Endothelial cell of umbilical vein (primary cell): ENCODE measurements around the gene COPS2. TPM values are rescaled to one million over a fixed set of nuclear protein-coding genes. Genes with fewer than 3 reads are reported as not detected.

ENCODE experiments used
- BruUV-seq: library from RNA; stranded (reverse); fragments of 400-500 nt; replicated peaks from 2 replicates; lab custom pipeline; 2021; lab: Mats Ljungman, UMichigan
- CTCF ChIA-PET: fragments of 300-600, 350-600 bp; sonication (Branson Sonifier 250); formaldehyde crosslinking; loops from one replicate; lab custom pipeline; 2021; ENCODE audit warnings: antibody characterized with exemption, inconsistent platforms; lab: Charles Lee
- POLR2A ChIA-PET: fragments of 300-600, 350-600 bp; sonication (Branson Sonifier 250); formaldehyde crosslinking; loops from one replicate; lab custom pipeline; 2021; ENCODE audit warnings: antibody characterized with exemption, inconsistent platforms; lab: Charles Lee
- DNase-seq: peaks from one replicate; pipeline ENCODE4 v3.0.0-alpha.2; 2011; ENCODE audit warnings: low read depth, low spot score
- FAIRE-seq: peaks from 2 replicates; lab custom pipeline; 2011; peaks lifted over from hg19 to GRCh38; lab: Jason Lieb, UNC
- H2AFZ ChIP-seq: 2 replicates; pipeline ENCODE4 v1.6.0; 2012; ENCODE audit warnings: low read depth, low read length, control low read depth, inconsistent platforms
- H3K27ac ChIP-seq: 2 replicates; pipeline ENCODE4 v1.5.1; 2011; ENCODE audit warnings: low read depth, mild to moderate bottlenecking, control low read depth, low read length, moderate library complexity; ENCODE audit not compliant: insufficient read depth
- H3K27me3 ChIP-seq, 2 experiments: 2 replicates each; pipeline versions ENCODE4 v1.6.0 to v1.6.1; 2011; ENCODE audit warnings: low read length in 2 of 2, mixed read lengths in 1 of 2; ENCODE audit not compliant: control insufficient read depth in 2 of 2, insufficient read depth in 2 of 2
- H3K36me3 ChIP-seq, 2 experiments: 2 replicates in 1 of 2; 3 replicates in 1 of 2; pipeline ENCODE4 v1.5.1; 2011; ENCODE audit warnings: low read length in 2 of 2, mild to moderate bottlenecking in 1 of 2, moderate library complexity in 1 of 2; ENCODE audit not compliant: control insufficient read depth in 2 of 2, insufficient read depth in 2 of 2; ENCODE audit errors: extremely low read depth in 1 of 2
- H3K4me1 ChIP-seq: 3 replicates; pipeline ENCODE4 v1.5.1; 2011; ENCODE audit warnings: mild to moderate bottlenecking, low read length; ENCODE audit not compliant: control insufficient read depth, insufficient read depth; ENCODE audit errors: extremely low read depth
- H3K4me2 ChIP-seq: 2 replicates; pipeline ENCODE4 v1.6.1; 2011; ENCODE audit warnings: low read length, control low read depth, mixed read lengths; ENCODE audit not compliant: insufficient read depth
- H3K4me3 ChIP-seq, 3 experiments: fragments of 200-600 bp in 1 of 3; sonication (generic), shearing (Covaris generic) in 1 of 3; replicated peaks in 1 of 3; 2 replicates each; pipeline ENCODE4 v1.5.1; 2011 to 2016; ENCODE audit warnings: control low read depth in 3 of 3, low read length in 3 of 3, mild to moderate bottlenecking in 2 of 3, inconsistent platforms in 1 of 3, low read depth in 1 of 3, moderate library complexity in 1 of 3; ENCODE audit not compliant: insufficient read depth in 1 of 3
- H3K79me2 ChIP-seq: 2 replicates; pipeline ENCODE4 v1.6.0; 2012; ENCODE audit warnings: low read length, inconsistent platforms; ENCODE audit not compliant: control insufficient read depth, insufficient read depth
- H3K9ac ChIP-seq: replicated peaks from 2 replicates; pipeline ENCODE3; 2011; ENCODE audit warnings: low read length, control low read depth; ENCODE audit not compliant: insufficient read depth; ENCODE audit errors: extremely low read depth
- H3K9me1 ChIP-seq: replicated peaks from 3 replicates; pipeline ENCODE4 v1.6.0; 2011; ENCODE audit warnings: mild to moderate bottlenecking, low read length; ENCODE audit not compliant: control insufficient read depth, insufficient read depth; ENCODE audit errors: extremely low read depth
- H3K9me3 ChIP-seq: replicated peaks from 2 replicates; pipeline ENCODE4 v1.5.1; 2012; ENCODE audit warnings: low read length, inconsistent platforms; ENCODE audit not compliant: control insufficient read depth, insufficient read depth
- H4K20me1 ChIP-seq: replicated peaks from 2 replicates; pipeline ENCODE3; 2011; ENCODE audit warnings: mild to moderate bottlenecking, low read length; ENCODE audit not compliant: control insufficient read depth, insufficient read depth; ENCODE audit errors: extremely low read depth
- EZH2 ChIP-seq: IDR thresholded peaks from 2 replicates; pipeline ENCODE4 v1.6.1; 2012; ENCODE audit warnings: borderline replicate concordance, low read depth, mild to moderate bottlenecking, moderate library complexity, low read length, inconsistent platforms; ENCODE audit not compliant: severe bottlenecking
- FOS ChIP-seq: IDR thresholded peaks from 2 replicates; pipeline ENCODE4 v1.6.1; 2011; ENCODE audit warnings: mild to moderate bottlenecking, low read length, moderate library complexity, borderline replicate concordance; ENCODE audit not compliant: insufficient read depth
- GATA2 ChIP-seq: IDR thresholded peaks from 2 replicates; pipeline ENCODE4 v1.7.0; 2011; ENCODE audit warnings: low read depth, mild to moderate bottlenecking, moderate library complexity, mixed read lengths, low read length; ENCODE audit not compliant: insufficient read length, insufficient read depth
- MYC ChIP-seq: IDR thresholded peaks from one replicate; pipeline ENCODE4 v1.6.1; 2011; ENCODE audit warnings: mild to moderate bottlenecking, low read depth, low read length
- dilution Hi-C: fragments of 300-500 bp; cut with MboI; formaldehyde crosslinking; loops from one replicate; pipeline ENCODE4 v1.15.0; 2019; ENCODE audit warnings: low sequenced_read_pairs; ENCODE audit not compliant: extremely low pct_ligation_motif_present
- intact Hi-C: fragments of 100-400 bp; cut with micrococcal nuclease; formaldehyde crosslinking; loops from one replicate; pipeline ENCODE4 v1.10.0; 2022
- polyA plus RNA-seq, 4 experiments: library from polyadenylated mRNA; depleted of rRNA in 3 of 4; stranded (reverse) in 3 of 4; unstranded in 1 of 4; fragments of >200 nt; gene quantifications; 2 replicates each; pipeline versions ENCODE4 v1.2.1 to v1.2.3, GENCODE V29; 2011 to 2012; ENCODE audit warnings: missing spikeins in 1 of 4
- total RNA-seq: library from RNA; stranded (reverse); gene quantifications from 2 replicates; pipeline ENCODE4 v1.2.3, GENCODE V29; 2021
- TF ChIP-seq, protein P1 (sequence below), 2 donors: IDR thresholded peaks; 1 replicate in 1 of 2; 2 replicates in 1 of 2; pipeline ENCODE4 v1.5.1; 2011; ENCODE audit warnings: low read length in 2 of 2, mild to moderate bottlenecking in 2 of 2, moderate library complexity in 2 of 2, control low read depth in 1 of 2, inconsistent platforms in 1 of 2, low read depth in 1 of 2; ENCODE audit not compliant: insufficient read depth in 1 of 2; ENCODE audit errors: extremely low read depth in 1 of 2

The COPS2 gene
- total and polyA plus RNA-seq, 2 donors (not counting 3 experiments of a cell fraction or from before 2014, with no cell fraction given): 20.2 to 79.3 TPM

DNA sequence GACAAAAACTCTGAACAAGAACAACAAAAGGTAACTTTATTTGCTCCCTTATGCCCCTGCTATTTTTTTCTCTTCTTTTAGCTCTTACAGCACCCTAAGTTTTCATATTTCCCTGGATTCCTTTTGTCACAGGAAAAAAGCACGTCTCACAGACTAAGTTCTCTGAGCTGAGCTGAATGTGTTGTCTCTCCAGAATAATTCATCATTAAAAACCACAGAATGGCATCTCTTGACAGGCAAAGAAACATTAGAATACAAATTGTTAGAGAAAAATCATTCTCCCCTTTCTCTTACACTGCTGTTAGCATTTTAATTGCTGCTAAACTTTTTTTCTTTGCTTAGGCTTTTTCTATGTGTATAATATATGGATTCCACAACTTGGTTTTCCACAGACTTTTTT, 60.5 kb downstream of the COPS2 start:
- H3K4me3 ChIP-seq: no peak overlapping the region
- BruUV-seq: no TSS peak
- H4K20me1 ChIP-seq: no peaks in the 10 kb centered on the region
- H3K79me2 ChIP-seq: no peaks in the 10 kb centered on the region
- no peaks in the 10 kb centered on the region for H3K36me3 ChIP-seq
- H2AFZ ChIP-seq: no peak overlapping the region
- H3K27ac ChIP-seq: no peak overlapping the region
- no peak overlapping the region for H3K9ac ChIP-seq
- H3K4me2 ChIP-seq: no peak overlapping the region
- TF ChIP-seq GATA2 (no peak), EZH2 (no peak), MYC (no peak), FOS (no peak)
- TF ChIP-seq, protein P1, sequence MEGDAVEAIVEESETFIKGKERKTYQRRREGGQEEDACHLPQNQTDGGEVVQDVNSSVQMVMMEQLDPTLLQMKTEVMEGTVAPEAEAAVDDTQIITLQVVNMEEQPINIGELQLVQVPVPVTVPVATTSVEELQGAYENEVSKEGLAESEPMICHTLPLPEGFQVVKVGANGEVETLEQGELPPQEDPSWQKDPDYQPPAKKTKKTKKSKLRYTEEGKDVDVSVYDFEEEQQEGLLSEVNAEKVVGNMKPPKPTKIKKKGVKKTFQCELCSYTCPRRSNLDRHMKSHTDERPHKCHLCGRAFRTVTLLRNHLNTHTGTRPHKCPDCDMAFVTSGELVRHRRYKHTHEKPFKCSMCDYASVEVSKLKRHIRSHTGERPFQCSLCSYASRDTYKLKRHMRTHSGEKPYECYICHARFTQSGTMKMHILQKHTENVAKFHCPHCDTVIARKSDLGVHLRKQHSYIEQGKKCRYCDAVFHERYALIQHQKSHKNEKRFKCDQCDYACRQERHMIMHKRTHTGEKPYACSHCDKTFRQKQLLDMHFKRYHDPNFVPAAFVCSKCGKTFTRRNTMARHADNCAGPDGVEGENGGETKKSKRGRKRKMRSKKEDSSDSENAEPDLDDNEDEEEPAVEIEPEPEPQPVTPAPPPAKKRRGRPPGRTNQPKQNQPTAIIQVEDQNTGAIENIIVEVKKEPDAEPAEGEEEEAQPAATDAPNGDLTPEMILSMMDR (IDR thresholded peaks at IDR 0.05; ENCODE audit: extremely low read depth in 1 of 2, insufficient read depth in 1 of 2, low read depth in 1 of 2, low read length in 2 of 2): no peak
- dilution Hi-C loops: no loop called here
- H3K9me3 ChIP-seq: no peaks in the 10 kb centered on the region
- ChIA-PET POLR2A (no interaction called here), CTCF (interaction anchor here (1.0 to 2.1 kb wide), 4 partner anchors 9 to 51 kb away, joined by 3 to 8 read pairs (median 5); no protein-coding TSS in a partner anchor)
- no peaks in the 10 kb centered on the region for H3K9me1 ChIP-seq
- no peak for FAIRE-seq
- no peaks in the 10 kb centered on the region for H3K27me3 ChIP-seq
- no peaks in the 10 kb centered on the region for H3K4me1 ChIP-seq
- intact Hi-C loops: no loop called here
- DNase-seq: no peak
